Stimulated activated CD4-positive, alpha-beta T cell treated with anti-CD3 and anti-CD28 coated beads, Interleukin-2, amount 100 ng/mL, for 48 hours (primary cell): ENCODE measurements around the gene PLIN5.

ENCODE experiments used
- DNase-seq, 2 donors: peaks; one replicate each; pipeline ENCODE4 v3.0.0-alpha.2; 2020

The PLIN5 gene

DNA sequence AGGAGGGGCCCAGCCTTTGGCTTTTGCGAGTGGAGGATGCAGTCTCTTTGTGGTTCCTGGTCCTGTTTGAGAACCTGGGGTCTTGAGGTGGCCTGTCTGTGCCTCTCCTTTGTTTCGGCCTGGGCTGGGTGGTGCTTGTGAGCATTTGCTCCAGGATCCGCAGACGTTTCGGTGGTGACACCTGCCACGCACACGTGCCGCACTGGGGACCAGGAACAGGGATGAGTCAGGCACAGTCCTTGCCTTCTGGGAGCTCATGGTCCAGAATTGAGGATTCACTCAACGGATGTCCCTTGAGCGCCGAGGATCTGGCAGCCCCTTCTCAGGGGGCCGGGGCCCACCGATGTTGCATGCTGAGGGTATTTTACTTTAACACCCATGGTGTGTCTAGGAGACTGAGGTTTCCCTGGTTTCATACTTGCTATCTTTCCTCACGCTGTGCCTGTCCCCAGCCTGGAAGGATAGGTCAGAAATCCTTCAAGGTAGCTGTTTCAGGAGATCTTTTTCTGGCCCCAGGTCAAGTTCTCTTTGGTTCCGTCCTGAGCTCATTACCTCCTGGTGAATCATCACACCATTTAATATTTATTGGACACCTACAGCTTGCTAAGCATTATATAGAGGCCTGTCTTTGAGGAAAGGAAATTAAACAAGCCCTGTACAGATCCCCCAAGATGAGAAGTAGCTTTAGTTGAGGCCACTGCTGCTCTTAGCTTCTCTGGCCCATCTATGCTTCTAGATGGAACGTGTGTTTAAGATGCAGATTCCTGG lies 57.8 kb downstream of the PLIN5 start:
- no peak for DNase-seq

DNA sequence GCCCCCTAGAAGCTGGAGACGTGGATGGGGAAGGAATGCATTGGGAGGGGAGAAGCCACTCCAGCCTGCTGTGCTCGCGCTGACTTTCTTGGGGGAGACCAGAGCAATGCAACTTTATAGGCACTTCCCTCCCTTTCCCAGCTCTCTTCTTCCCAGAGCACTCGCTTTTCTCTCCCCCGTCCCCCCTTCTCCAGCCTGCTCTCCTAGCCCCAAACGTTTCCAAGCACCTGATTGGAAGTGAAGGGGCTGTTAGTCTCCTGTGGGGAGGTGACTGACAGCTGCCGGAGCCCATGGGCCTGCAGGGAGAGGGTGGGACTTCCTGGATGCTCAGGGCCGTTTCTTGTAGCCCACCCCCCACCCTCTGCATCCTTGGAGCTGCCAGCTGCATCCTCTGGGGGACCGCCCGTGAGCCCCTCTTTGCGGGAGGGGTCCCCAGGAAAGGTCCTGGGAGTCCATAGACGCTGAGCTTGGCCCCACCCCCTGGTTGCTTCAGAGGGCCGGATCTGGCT lies 60.5 kb downstream of the PLIN5 start:
- no peak for DNase-seq

DNA sequence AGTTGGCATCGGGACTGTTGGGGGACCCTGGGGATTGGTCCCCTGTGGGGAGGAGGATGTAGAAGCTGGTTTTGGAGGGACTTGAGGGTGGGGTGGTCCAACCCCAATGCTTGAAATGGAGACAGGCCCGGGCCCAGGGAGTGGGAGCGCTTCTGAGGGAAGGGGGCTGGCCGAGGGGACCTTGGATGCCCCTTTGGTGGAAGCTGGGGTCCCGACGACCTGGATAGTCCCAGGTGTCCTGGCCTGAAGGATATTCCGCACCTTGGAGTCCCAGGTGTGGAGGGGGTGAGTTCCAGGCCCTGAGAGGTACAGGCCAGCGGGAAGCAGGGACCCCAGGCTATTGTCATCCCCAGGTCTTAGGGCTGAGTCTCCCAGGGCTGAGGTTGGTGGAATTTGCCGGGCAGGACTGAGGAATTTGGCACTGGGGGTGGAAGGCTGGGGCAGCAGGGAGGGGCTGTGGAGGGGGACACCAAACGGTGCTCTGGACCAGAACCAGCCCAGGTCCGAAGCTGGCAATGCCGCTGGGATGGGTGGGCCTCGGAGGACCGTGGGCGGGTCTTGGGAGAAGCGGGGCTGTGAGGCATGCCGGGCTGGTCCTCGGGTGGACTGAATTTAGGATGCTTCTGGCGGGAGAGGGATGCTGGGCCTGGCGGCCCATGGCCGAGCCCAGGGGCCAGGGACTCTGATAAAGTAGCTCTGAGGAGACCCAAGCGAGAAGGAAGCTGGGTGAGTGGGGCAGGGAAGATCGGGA lies 61.1 kb downstream of the PLIN5 start:
- no peak for DNase-seq

DNA sequence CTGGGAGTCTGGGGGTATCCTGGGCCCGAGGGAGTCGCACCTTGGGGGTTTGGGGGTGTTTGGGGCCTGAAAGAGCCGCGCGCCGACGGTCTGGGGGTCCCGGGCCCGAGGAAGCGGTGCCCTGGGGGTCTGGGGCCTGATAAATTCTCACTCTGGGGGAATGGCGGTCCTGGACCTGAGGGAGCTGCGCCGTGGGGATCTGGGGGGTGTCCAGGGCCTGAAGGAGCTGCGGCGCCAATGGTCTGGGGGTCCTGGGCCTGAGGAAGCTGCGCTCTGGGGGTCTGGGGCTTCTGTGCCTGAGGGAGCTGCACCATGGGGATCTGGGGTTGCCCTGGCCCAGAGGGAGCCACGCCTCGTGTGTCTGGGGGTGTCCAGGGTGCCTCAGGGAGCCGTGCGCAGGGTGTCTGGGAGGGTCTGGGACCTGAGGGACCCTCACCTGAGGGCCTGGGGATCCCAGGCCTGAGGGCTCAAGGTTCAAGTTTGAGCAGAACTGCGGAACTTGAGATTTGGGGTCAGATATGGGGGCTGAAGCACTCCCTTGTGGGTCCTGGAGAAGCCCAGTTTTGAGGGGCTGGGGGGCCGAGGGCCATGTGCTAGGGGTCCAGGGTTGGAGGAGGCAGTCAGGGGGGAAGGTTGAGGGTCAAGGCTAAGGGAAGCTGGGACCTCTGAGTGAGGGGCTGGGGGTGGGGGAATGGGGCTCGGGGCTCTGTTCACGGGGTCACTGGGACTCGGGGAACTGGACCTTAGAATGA lies 61.8 kb downstream of the PLIN5 start:
- DNase-seq: no peak
